Muscle of back (tissue), 11 donors: ENCODE measurements around the gene BCAS4. TPM values are rescaled to one million over a fixed set of nuclear protein-coding genes. Genes with fewer than 3 reads are reported as not detected.

Experiments
- DNase-seq, 3 donors: peaks; one replicate each; pipeline versions ENCODE4 v3.0.0 to v3.0.0-alpha.2; 2013
- polyA plus RNA-seq, 10 donors: library from polyadenylated mRNA; unstranded; fragments of 120-200 nt; gene quantifications; one replicate each; pipeline ENCODE4 v1.2.1, GENCODE V29; 2013; ENCODE audit not compliant: insufficient read length in 10 of 10

The BCAS4 gene
- polyA plus RNA-seq, 10 donors: 1.1 to 4.4 (median 3.1) TPM

DNA sequence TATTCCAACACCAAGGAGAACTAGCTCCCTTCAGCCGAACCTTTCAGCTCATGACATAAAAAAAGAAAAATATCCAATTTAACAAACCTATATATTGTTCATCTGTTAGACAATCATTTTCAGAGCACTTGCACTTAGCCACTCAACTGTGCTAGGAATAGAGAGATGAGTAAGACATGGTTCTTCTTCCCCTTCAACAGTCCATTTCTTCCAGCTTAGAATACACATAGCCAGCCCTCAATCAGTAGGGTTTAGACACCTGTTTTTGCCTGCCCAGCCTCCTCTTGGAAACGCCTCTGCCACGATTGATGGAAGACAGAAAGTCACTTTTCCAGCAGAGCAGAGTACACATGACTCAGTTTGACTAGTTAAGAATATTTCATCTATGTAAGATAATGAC, 114.6 kb downstream of the BCAS4 start:
- DNase-seq: no peak

DNA sequence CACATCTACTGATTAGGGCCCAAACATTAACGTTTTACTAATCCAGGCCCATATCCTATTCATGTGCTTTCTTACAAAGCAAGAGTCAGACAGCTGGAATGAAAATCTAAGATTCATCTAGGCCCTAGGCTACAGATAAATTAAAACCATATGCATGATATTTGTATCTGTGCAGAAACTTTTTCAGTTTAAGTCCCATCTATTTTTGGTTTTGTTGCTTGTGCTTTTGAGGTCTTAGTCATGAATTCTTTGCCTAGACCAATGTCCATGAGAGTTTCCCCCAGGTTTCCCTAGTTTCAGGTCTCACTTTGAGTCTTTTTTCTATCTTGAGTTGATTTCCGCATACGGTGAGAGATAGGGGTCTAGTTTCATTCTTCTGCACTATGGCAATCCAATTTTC, 116.2 kb downstream of the BCAS4 start:
- DNase-seq: peak in 1 of 3 donors; percentile 67

DNA sequence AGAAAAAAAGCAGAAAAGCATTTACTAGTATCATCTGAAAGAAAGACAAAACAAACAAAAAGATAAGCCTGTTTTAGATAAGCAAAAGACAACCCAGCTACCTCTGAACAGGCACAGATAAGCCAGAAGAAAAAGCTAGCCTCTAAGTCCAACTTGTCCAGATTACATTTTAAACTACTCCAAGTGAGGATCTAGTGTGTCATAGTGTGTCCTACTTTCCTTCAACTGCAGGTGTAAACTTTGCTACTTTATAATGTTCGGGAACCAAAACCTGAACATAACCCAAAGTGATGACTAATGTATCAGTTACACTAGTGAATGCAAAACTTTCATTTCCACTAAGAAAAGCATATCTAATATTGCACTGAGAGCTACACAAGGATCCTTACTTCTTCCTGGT, 116.9 kb downstream of the BCAS4 start:
- no peak for DNase-seq

DNA sequence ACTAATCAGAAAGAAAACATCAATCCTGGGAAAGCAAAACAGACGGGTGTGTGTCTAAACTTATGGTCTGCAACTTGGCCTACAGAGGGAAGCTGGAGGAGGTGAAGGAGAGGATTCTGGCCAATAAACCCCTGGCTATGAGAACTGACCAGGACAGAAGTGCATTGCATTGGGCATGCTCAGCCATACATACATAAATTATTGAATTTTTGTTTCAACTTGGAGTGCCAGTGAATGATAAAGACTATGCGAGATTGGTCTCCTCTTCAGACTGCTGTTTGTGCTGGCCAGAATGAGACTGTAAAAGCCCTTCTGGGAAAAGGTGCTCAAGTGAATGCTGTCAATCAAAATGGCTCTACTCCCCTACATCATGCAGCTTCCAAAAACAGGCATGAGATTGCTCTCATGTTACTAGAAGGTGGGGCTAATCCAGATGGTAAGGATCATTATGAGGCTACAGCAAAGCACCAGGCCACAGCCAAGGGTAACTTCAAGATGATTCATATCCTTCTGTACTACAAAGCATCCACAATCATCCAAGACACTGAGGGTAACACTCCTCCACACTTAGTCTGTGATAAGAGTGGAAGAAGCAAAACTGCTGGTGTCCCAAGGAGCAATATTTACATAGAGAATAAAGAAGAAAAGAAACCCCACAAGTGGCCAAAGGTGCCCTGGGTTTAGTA, 119.0 kb downstream of the BCAS4 start:
- no peak for DNase-seq

DNA sequence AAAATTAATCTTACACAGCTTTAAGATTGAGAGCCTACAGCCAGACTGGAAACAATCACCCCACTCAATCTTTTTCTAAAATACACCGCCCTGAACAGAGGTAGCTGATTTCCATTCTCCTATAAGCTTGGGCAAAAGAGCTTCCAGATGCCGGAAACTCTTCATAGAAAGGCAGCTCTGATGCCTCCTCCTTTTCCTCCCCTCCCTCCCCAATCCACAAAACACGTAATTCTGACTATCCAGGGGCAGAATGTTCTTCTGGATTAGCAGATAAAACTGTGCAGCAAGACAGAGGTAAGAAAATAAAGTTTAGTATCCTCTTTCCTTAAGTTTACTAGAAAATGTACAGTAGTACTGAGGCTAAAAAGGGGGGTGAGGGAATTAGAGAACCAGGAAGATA, 120.6 kb downstream of the BCAS4 start:
- no peak for DNase-seq

DNA sequence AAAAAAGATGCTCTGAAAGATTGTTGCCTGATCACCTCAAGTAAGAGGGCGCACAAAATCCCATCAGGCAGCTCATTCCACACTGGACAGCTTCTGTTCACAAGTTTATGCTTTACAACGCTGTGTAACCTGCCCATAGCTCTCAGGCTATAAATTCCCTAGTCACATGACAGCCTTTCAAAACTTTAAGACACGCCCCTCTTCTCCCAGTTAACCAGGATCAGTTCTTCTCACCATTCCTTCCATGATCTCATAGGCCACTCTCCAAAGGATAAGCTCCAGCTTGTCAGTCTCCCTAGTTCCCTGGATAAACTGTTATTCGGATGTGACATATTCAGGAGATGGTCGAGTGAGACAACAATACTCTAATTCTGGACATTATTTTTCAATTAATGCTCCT, 121.4 kb downstream of the BCAS4 start:
- DNase-seq: no peak

DNA sequence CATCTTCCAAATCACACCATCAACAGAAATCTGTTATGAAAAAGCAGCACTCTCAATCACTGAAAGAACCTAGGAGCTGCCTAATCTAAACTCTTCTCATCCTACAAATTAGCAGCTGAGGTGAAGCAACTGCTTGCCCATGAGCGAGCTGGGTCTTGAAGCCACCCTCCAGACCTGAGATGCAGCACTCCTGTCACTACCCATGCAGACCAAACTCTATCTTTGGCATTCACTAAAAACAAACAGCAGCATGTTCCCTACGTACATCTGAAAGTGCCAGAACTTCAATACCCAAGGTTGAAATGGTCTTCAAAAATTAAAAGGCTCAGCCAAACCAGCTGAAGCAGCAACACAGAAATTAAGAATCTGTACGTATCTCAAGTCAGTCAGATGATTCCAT, 122.1 kb downstream of the BCAS4 start:
- DNase-seq: no peak

DNA sequence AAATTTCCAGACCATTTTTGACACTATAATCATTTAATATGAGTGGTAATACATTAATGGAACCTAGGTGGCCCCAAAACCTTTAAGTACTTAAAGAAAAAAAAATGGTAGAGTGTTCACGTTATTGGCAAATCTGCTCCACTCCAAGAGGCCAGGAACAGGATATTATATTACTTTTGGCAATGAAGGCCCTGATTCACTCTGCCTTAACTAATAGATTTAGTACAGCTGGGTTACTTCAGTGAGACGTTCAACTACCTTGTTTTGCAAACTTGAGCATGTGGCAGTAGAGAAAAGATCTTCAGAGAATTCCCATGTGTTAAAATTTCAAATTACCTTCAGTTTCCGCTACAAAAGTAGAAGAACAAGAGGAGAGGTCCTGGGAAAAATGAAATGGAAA, 123.5 kb downstream of the BCAS4 start:
- DNase-seq: no peak

DNA sequence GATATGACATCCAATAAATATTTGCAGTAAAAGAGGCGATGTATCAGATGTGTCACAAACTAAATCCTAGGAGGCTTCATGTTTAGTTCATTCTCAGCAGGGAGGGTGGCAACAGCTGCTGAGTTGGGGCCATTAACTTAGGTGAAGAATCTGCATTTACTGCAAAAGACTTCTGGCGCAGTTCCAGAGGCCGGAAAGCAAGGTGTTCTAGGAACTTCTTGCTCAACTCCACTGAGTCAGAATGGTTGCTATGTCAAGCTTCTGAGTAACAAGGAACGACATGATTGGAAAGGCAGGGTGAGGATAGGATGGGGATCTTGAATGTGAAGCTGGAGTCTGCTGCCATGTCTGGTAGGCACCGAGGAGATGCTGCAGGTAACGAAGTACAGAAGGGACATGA, 124.7 kb downstream of the BCAS4 start:
- DNase-seq: no peak

DNA sequence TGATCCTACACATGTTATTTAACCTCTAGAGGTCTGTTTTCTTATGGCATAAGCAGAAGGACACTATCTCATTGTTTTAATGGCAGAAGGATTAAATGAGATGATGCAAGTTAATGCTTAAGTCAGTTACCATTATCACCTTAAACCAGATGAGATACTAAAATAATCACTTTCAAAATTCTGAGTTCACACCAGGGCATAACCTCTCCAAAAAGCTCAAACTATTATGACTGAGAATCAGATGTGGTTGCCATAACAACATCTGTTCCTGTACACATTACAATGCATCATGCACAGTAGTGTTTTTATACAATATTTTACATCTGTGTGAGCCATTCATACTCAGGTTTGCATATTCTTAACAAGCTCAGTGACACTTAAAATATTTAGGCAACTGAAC, 126.1 kb downstream of the BCAS4 start:
- peak in 1 of 3 donors; percentile 33 for DNase-seq

DNA sequence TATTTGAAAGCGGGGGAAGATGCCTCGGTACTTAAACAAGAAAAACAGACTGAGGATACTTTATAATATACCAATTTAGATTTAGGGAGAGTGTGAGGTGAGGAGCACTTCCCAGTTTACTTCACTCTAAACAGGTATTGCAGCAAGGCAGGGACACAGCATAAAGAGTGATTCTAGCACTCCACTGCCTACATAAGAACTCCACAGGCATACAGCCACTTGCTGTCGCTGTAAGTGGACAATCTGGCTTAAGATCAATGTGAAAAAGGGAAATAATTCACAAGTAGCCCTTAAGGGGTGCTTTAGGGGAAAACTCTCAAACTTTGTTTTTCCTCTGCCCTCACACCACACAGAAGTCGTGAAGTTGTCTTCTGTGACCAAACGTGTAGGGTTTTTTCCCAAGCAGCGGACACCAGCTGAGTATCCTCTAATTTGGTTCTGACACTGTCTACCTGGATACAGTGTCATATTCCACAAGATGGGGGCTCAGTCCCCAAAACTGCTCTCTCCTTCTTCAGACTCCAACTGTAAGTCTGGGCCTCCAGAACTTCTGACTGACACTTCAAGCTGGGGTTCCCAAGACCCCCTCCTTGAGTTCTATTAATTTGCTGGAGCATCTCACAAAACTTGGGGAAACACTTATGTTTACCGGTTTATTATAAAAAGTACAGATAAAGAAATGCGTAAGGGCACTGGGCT, 127.1 kb downstream of the BCAS4 start:
- DNase-seq: no peak

DNA sequence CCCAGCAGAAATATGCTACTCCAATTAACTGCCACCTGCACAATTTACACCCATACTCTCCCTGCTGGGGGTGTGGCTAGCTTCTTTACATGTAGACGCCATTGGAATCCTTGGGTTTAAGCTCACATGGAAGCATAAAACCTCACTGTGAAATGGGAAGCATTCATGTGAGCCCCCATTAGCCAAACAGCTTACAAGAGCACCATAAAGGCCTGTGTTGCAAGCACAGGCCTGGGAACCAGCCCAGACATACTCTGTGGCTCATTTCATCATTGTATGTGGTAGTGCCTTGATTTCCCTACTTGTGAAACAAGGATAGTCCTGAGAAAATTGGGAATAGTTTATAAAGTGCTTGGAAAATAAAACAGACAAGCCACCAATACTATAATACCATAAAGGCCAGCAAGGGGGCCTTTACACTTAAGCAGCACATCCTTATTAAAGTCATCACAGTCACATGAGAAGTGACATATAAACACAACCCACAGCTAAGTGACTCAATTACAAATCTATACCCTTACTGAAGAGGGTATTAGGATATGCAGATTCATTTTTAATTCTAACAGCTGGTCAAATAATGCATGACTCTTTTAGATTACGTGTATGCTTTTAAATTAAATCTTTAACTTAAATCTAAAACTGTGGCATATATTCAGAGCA, 129.5 kb downstream of the BCAS4 start:
- DNase-seq: no peak

DNA sequence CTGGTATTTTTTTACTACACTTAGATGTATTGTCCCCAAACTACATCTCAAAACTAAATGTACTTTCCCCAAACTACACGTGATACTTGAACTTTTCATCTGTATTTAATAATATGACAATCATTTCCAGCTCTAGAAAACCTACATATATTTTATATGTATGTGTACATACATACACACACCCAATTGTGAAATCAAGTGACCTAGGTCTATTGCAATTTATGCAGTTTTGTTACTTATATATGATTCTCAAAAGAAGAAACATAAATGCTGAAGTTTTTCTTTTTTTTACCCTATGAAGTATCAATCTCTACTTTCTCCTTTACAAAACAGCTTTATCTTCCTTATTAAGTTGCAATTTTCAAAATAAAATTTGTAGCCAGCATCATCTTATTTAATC, 131.7 kb downstream of the BCAS4 start:
- DNase-seq: no peak

Other genes starting within 250 kb of the BCAS4 start
- 10 to 100 TPM in 4 of 10 donors, 1 to 10 TPM in 6; 3.1 to 15.6 (median 8.6) TPM for gene RIPOR3, start 103.5 kb upstream of the BCAS4 start, polyA plus RNA-seq
- under 1 TPM; 0.23 to 0.74 (median 0.37) TPM for gene PARD6B, start 63.5 kb upstream of the BCAS4 start, polyA plus RNA-seq
- 10 to 100 TPM; 46.1 to 69.9 (median 57.1) TPM for gene ADNP, start 136.4 kb downstream of the BCAS4 start, polyA plus RNA-seq
- 10 to 100 TPM; 44.4 to 50.5 (median 47.6) TPM for gene DPM1, start 163.5 kb downstream of the BCAS4 start, polyA plus RNA-seq
- gene MOCS3, start 163.8 kb downstream of the BCAS4 start, polyA plus RNA-seq: 1 to 10 TPM; 2.4 to 3.9 (median 2.9) TPM
- gene KCNG1, start 228.0 kb downstream of the BCAS4 start, polyA plus RNA-seq: 1 to 10 TPM in 1 of 10 donors, under 1 TPM in 9; 0.08 to 2.0 (median 0.29) TPM